Globus pallidus (tissue), 1 donor: ENCODE measurements around the gene IMPG2.
"Not testable (repeated sequence)": the region's sequence is repeated elsewhere in the genome, so short reads cannot be mapped to it uniquely, and the experiment has no call there.

Experiments
- DNase-seq: peaks from one replicate; pipeline ENCODE4 v3.0.0-alpha.2; 2015; ENCODE audit warnings: low spot score

The IMPG2 gene

DNA sequence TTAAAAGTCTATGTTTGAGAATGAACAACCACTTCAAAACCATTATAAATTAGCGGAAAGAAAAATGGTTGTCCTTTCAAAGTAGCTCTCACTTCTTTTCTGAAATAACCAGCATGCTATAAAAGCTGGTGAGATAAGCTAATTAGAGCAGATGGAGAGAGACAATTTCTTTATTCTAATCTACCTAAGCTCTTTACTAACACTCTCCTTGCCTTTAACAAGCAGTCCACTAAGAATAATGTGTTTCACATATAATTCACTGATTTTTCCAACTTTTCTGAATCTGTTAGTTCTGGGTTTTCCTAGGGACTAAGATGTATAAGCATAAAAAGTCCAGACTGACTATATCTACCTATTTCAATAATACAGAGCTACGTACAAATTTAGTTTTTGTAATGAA lies at the start of gene IMPG2:
Gene IMPG2 (minus strand): TSS at position 101 of the 400 bp plus-strand sequence. CDS start 203 bp downstream, outside the sequence.
- no peak for DNase-seq

DNA sequence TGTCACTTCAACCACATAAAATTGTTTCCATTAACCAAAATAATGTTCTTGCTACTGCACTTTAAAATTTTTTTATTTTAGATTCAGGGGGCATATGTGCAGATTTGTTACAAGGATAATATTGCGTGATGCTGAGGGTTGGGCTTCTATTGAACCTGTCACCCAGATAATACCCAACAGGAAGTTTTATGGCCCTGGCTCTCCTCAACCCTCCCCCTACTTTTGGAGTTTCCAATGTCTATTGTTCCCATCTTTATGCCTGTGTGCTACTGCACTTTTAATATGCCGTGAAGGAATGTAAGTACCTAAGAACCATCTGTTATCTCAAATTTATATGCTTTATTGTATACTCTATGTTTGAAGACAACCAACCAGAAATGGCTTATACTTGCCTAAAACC lies 42.0 kb upstream of the IMPG2 start:
- no peak for DNase-seq

DNA sequence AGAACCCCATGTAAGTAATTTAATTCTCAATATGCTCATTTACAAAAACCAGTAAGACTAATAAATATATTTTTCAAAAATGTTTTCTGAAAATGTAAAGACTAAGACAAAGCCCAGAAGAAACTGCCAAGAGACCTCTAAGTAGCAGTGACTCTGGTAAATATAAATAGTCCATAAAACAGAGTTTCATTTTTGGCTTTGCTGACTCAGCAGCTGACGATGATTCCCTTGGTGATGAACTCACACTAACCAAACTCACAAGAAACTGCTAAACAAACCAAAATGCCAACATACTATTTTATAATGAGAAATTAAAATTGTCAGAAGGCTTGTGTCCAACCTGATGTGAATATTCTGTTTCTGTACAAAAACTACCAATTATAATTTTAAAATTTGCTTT lies 31.5 kb upstream of the IMPG2 start:
- no peak for DNase-seq

DNA sequence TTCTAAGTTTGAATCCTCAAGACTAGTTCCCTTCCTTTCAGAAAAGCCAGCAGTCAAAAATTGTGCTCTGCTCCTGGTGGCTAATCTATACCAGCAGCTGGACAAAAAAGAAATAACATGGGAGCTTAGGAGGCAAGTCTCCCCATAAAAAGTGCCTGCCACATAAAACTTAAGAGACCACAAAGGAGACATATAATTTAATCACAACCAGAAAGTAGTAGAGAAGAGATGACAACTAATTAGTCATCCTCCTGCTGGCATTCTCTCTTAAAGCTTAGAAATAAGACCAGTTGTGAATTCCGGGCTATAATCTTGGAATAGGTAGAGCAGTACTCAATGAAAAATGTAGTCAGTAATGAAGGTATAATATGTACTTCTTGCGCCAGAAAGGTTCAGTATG lies 20.2 kb upstream of the IMPG2 start:
- no peak for DNase-seq

DNA sequence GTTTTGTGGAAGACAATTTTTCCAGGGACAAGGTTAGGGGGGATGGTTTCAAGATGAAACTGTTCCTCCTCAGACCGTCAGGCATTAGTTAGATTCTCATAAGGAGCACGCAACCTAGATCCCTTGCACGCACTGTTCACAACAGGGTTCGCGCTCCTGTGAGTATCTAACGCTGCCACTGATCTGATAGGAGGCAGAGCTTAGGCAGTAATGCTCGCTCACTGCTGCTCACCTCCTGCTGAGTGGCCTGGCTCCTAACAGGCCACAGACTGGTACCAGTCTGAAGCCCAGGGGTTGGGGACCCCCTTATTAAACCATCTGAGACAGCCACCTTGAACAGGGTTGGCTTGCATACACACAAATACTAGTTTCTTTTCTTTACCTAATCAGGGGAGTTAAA lies 13.5 kb upstream of the IMPG2 start:
- DNase-seq, result no peak

DNA sequence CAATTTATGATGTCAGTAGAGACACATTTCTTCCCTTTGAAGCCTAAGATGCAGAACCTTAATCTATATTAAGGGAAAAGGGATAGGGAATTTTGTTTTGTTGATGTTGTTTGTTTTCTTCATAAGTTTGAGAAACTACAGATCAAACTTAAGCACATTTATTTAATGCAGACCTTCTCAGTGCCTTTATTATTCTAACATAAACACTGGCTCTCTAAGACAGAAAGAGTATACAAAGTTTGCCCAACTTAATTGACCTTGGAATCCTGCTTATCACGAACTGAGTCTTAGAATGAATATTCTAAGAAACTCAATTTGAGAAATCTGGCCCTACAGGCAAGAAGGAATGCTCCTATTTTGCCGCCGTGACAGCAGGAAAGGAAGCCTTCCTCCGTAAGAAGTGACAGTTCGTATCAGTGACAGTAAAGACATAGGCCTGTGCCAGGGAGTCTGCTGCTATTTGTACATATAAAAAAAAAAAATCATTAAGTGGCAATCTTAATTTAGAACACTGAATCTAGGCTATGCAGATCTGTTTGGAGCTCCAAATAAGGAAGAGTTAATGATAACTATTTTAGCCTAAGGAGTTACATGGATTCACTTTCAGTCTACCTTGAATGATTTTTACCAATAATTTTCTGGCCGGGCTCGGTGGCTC lies 8.8 kb upstream of the IMPG2 start:
- DNase-seq, result no peak

DNA sequence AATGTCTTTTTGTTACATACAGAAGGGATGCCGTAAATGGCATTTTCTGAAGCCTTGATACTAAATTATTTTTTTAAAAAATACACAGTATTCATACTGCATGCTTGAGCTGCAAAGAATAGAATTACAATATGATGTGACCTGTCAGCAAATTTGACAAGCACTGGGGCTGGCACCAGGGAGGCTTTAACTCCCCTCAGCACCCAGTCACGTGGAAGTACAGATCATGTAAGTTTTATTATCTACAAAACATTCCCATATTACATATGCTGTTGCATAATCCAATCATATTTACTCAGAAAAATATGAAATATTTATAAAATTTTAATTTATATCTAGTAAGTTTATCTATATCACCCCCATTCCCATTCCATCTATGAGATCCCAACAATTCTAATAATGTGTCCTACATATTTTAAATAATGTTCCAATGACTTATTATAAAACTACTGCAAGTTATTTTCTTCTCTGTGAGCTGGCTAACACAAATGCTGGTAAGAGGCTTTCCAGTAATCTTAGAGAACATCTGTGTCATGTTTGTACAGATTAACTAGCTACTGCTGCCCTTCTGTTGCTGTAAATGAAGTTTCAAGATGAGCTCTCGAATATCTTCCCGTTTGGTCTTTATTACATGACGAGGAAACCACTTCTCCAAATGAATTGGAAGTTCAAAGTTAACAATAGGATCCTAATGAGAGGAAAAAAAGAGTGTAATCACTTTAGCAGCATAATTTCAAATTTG lies 5.2 kb upstream of the IMPG2 start:
- DNase-seq, result no peak

DNA sequence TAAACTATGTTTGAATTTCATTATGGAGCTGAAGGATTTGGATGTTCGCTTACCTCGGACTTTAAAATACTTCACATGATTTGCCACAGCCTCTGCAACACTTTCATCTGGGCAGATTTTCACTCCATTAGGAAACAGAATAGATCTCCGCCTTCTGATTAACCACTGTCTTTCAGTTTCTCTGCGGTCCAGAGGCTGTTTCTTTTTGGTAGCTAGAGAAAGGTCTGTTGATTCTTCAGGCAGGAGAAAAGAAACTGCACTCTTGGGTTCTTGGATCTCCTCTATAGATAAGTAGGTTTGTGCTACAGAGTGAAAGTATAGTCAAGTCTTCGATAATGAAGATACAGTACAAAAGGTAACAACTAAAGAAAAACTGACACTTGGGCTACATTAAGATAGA lies 844 bp downstream of the IMPG2 start:
- DNase-seq, result no peak

DNA sequence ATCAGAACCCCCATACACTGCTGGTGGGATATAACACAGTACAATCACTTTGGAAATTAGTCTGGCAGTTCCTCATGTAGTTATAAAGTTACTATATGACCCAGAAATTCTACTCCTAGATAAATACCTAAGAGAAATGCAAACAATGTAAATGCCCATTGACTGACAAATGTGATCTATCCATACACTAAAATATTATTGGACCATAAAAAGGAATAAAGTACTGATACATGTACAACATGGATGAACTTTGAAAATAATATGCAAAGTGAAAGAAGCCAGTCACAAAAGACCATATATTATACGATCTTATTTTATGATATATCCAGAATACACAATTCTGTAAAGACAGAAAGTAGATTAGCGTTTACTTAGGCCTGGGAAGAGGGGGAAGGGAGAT lies 7.8 kb downstream of the IMPG2 start:
- no peak for DNase-seq

DNA sequence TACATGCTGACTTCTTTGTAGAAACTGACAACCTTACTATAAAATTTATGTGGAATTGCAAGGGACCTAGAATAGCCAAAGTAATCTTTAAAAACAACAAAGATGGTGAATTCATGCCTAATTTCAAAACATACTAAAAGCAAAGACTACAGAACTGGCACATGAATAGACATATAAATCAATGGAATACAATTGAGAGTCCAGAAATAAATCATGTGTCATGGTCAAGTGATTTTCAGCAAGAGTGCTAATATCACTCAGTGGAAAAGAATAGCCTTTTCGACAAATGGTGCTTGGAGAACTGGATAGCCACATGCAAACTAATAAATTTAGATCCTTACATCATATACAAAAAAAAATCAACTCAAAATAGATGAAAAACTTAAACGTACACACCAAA lies 8.7 kb downstream of the IMPG2 start:
- no peak for DNase-seq

DNA sequence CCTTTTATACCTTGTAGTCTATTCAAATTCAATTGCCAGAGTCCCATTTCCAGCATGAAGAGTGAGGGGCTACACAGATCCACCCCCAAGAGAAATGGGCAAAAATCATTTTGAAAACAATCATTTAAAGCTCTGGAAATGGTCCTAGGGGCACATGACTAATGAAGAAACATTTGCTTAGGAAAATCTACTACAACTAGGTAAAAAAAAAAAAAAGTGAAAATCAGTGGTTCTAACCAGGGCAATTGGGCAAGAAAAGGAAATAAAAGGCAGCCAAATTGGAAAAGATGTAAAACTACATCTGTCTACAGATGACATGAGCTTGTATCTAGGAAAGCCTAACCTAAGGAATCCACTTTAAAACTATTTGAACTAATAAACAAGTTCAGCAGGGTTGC lies 9.4 kb downstream of the IMPG2 start:
- no peak for DNase-seq

DNA sequence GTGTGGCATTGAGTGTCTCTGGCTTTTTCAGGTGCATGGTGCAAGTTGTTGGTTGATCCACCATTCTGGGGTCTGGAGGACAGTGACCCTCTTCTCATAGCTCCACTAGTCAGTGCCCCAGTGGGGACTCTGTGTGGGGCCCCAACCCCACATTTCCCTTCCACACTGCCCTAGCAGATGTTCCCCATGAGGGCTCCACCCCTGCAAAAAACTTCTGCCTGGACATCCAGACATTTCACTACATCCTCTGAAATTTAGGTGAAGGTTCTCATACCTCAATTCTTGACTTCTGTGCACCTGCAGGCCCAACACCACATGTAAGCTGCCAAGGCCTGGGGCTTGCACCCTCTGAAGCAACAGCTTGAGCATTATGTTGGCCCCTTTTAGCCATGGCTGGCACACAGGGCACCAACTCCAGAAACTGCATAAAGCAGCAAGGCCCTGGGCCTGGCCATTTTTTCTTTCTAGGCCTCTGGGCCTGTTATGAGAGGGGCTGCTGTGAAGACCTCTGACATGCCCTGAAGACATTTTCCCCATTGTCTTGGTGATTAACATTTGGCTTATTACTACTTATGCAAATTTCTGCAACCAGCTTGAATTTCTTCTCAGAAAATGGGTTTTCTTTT lies 12.1 kb downstream of the IMPG2 start:
- DNase-seq, result not testable (repeated sequence)

DNA sequence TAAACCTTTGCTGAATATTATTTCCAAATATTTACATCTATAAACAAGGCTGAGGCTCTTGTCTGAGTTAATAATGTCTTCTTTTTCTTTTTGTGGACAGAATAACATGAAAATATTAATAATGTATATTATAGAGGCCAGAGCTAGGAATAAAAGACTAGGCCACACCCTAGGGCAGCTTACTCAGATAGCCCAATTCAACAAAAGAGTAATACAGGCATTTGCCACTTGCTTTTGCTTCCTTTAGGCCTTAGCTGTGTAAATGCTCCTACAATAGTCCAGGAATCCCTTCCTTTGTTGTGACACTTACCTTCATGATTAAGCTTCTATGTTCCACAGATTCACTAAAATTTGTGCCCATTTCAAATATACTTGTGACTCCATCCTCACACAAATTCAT lies 16.5 kb downstream of the IMPG2 start:
- no peak for DNase-seq

DNA sequence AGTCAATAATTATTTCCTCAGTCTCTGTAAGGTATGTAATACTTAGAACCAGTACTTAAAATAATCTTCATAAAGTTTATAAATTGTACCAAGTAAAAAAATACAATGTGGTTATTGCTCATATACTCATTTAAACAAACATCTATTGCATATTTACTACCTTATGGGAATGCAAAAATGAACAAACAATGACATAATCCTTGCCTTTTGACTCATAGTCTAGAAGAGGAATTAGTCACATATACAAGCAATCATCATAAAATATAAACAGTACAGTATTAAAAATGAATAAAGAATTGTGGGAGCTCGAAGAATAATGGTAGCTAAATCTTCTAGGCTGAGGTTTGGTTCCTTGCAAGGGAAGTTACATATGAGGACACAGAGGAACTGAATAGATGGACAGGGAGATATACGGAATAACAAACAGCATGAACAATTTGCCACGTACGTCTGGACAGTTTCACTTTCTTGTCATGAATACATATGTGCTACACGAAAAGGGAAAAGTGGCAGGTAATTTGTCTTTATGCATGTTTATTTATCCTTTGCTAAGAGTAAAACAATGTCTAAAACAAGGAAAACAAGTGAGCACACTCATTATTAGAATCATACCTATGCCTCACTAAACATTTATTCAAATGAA lies 17.2 kb downstream of the IMPG2 start:
- no peak for DNase-seq

DNA sequence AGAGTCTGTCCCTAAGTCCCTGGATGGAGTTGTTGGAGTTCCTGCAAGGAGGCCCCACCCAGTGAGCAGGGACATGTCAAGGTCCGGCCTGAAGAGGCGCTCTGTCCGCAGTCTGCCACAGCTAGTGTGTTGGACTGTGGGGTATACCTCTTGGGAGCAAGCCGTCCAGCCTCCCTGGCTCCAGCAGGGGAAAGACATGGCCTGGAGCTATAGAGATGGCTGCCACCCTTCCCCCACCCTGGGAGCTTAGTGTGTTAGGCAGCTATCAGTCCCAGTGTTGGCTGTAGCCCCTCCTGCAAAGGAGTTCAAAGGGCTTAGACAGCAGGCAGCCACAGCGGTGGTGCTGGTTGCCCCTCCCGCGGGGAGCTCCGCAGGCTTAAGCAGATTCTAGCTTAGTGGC lies 20.3 kb downstream of the IMPG2 start:
- no peak for DNase-seq

DNA sequence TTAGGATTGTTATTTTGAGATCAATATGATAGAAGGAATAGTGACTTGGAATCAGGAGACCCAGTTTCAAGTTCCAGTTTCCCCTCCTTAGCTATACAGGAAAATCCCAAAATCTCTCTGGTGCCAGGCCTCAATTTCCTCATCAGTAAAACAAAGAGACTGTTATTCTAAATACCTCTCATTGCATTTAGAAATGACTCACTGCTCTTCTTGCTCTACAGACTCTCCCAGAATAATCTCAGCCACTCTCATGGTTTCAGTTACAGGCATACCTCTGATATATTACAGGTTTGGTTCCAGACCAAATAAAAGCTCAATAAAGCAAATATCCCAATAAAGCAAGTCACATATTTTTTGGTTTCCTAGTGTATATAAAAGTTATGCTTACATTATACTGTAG lies 28.3 kb downstream of the IMPG2 start:
- no peak for DNase-seq

DNA sequence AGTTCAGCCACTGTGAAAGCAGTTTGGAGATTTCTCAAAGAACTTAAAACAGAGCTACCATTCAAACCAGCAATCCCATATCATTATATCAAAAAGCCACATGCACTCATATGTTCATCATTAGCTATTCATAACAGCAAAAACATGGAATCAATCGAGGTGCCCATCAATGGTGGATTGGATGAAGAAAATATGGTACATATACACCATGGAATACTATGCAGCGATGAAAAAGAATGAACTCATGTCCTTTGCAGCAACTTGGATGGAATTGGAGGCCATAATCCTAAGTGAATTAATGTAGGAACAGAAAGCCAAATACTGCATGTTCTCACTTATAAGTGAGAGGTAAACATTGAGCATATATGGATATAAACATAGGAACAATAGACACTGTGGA lies 32.1 kb downstream of the IMPG2 start:
- no peak for DNase-seq

DNA sequence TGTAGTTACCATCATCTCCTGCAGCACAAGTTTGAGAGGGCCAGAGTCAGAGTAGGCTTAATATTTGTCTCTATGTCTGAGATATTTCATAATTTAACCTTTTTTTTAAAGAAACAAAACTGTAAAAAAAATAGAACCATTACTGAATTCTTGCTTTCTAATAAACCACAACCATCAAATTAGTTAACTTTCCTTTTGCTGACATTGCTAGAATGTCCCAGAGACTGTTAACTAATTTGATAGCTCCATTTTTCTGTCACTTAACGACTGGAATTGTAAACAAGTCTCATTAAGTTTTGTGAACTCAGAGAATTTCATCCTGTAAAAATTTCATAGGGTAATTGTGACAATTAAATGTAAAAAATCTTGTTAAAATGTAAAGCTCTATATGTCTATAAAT lies 35.6 kb downstream of the IMPG2 start:
- no peak for DNase-seq

DNA sequence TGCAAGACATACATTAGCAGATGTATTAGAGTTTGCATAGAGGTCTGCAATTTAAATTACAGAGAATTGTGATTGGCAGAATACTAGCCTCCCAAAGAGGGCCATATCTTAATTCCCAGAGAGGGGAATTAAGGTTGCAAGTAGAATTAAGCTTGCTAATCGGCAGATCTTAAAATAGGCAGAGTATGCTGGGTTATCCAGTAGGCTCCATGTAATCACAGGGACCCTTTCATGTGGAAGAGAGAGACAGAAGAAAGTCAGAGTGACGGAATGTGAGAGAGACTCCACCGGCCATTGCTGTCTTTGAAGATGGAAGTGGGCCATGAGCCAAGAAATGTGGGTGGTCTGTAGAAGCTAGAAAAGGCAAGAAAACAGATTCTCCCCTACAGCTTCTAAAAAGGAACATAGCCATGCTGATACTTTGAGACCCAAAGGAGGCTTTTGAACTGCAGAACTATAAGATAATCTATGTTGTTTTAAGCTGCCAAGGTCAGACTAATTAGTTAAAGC lies 38.8 kb downstream of the IMPG2 start:
- DNase-seq, result no peak

DNA sequence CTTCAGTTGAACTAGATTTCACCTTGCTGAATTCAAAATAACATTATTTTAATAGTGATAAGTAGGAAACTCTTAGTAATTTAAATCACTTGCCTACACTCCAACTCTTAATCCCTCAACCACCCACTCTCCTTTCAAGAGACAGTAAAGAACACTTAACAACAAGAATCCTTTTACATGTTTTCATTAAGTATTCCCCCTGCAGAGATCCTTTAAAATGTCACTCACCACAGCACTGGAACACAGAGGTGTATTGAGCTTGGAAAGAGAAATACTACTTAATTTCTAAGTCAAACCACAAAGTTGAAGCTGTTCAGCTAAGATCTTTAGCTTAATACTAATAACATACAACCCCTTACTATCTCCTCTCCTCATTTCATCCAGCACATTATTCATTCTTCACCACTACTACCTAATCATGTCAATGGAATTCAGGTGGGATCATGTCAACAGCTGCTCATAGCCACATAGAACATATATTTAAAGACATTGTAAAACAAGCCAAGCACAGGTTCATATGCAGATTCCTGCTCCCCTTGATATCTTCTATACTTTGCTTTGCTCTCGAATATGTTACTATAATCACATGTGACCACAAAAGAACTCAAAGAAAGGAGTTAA lies 40.5 kb downstream of the IMPG2 start:
- no peak for DNase-seq

DNA sequence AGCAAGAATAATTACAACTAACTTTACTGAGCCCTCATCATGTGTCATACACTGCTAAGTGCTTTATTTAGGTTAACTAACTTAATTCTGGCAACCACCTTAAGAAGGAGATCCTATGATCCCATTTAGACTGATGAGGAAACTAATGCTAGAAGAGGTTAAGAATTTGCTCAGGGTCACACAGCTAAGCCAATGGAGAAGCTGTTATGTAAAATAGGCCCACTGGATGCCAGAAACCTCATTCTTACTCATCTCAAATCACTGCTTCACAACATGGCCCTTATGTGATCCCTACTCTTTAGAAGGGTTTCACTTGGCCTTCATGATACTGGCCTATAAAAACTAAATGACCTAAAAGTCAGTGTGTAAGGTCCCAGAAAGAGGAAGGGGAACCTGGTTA lies 41.2 kb downstream of the IMPG2 start:
- DNase-seq, result no peak

DNA sequence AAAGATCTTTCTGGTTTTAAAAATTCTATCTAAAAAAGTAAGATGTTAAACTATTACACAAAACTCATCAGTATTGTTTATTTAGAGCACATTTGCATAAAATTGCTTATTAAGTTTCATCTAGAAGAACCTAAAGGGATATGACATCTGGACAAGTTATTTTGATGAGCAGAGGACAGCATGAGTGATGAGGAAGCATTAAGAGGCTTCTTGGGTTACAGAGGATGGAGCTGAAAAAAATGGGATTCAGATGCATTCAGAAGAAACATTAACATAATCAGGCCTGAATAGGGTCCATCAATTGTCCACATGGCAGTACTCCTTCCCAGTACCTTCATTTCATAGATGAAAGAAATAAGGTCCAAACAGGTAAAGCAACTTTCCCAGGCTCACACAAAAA lies 41.6 kb downstream of the IMPG2 start:
- no peak for DNase-seq
